Caco-2 (cell line): ENCODE data around the gene STRADB. TPM values are rescaled to one million over a fixed set of nuclear protein-coding genes. Genes with fewer than 3 reads are reported as not detected.

Experiments
- BruUV-seq: library from RNA; stranded (reverse); fragments of 400-500 nt; replicated peaks from 2 replicates; lab custom pipeline; 2021; lab: Mats Ljungman, UMichigan
- CTCF ChIA-PET: fragments of 300-600 bp; sonication (Branson Sonifier 250); formaldehyde crosslinking; loops from one replicate; lab custom pipeline; 2022; ENCODE audit warnings: antibody characterized with exemption; lab: Charles Lee
- POLR2A ChIA-PET: fragments of 300-600 bp; sonication (Branson Sonifier 250); formaldehyde crosslinking; loops from one replicate; lab custom pipeline; 2022; ENCODE audit warnings: antibody characterized with exemption; lab: Charles Lee
- DNase-seq, 2 experiments: peaks; one replicate each; pipeline versions ENCODE4 v3.0.0 to v3.0.0-alpha.2; 2020 to 2022
- H3K27me3 ChIP-seq: replicated peaks from 2 replicates; pipeline ENCODE4 v1.6.0; 2011; ENCODE audit warnings: low read length; ENCODE audit not compliant: control insufficient read depth, insufficient read depth
- H3K36me3 ChIP-seq: 2 replicates; pipeline ENCODE4 v1.5.1; 2011; ENCODE audit warnings: low read length; ENCODE audit not compliant: control insufficient read depth, insufficient read depth
- H3K4me1 ChIP-seq: fragments of 250-450 bp; sonication (Bioruptor Pico); 2 replicates; pipeline ENCODE4 v1.5.1; 2020; ENCODE audit warnings: mild to moderate bottlenecking
- H3K4me3 ChIP-seq: 2 replicates; pipeline ENCODE4 v1.5.1; 2011; ENCODE audit warnings: low read depth, mild to moderate bottlenecking, control low read depth, low read length
- H3K9me3 ChIP-seq: fragments of 250-450 bp; sonication (Bioruptor Pico); 2 replicates; pipeline ENCODE4 v1.5.1; 2020; ENCODE audit warnings: mild to moderate bottlenecking, moderate library complexity
- H3K27ac Mint-ChIP-seq: one replicate; pipeline ENCODE4 v1.8.0; 2022; ENCODE audit warnings: mixed read lengths; ENCODE audit not compliant: unreplicated experiment
- H3K27me3 Mint-ChIP-seq: one replicate; pipeline ENCODE4 v1.8.0; 2022; ENCODE audit warnings: mixed read lengths; ENCODE audit not compliant: insufficient read depth, unreplicated experiment
- H3K36me3 Mint-ChIP-seq: one replicate; pipeline ENCODE4 v1.8.0; 2022; ENCODE audit warnings: mild to moderate bottlenecking, mixed read lengths; ENCODE audit not compliant: insufficient read depth, unreplicated experiment
- H3K4me1 Mint-ChIP-seq: one replicate; pipeline ENCODE4 v1.8.0; 2022; ENCODE audit warnings: low read depth, mixed read lengths; ENCODE audit not compliant: unreplicated experiment
- H3K4me3 Mint-ChIP-seq: one replicate; pipeline ENCODE4 v1.8.0; 2022; ENCODE audit warnings: mild to moderate bottlenecking, moderate library complexity, mixed read lengths; ENCODE audit not compliant: unreplicated experiment
- H3K9me3 Mint-ChIP-seq: one replicate; pipeline ENCODE4 v1.8.0; 2022; ENCODE audit warnings: mixed read lengths; ENCODE audit not compliant: unreplicated experiment
- intact Hi-C: fragments of 100-400 bp; cut with micrococcal nuclease; formaldehyde crosslinking; loops from one replicate; pipeline ENCODE4 v1.10.0; 2022; ENCODE audit not compliant: unreplicated experiment
- total RNA-seq: library from RNA; stranded (reverse); gene quantifications from 2 replicates; pipeline ENCODE4 v1.2.3, GENCODE V29; 2022
- TF ChIP-seq, protein P1 (sequence below), 2 experiments: fragments of 200-600 bp in 1 of 2; IDR thresholded peaks; 1 replicate in 1 of 2; 2 replicates in 1 of 2; pipeline versions ENCODE4 v1.5.1 to v1.8.0; 2011 to 2022; ENCODE audit warnings: antibody characterized with exemption in 1 of 2, control low read depth in 1 of 2, inconsistent platforms in 1 of 2, low read depth in 1 of 2, low read length in 1 of 2, mild to moderate bottlenecking in 1 of 2, moderate library complexity in 1 of 2; ENCODE audit not compliant: insufficient read depth in 1 of 2, severe bottlenecking in 1 of 2, unreplicated experiment in 1 of 2

STRADB gene
- total RNA-seq, 1 experiment from 2014 or later, result 49.0 TPM

GRCh38 chr2:201467666-201468065, 16.1 kb downstream of the STRADB start:
- Histone ChIP-seq H3K4me1 (no peaks in the 10 kb centered on the region), H3K36me3 (no peaks in the 10 kb centered on the region), H3K27me3 (no peaks in the 10 kb centered on the region), H3K9me3 (no peaks in the 10 kb centered on the region), H3K4me3 (no peak overlapping the region)
- no peak overlapping the region for H3K4me3 Mint-ChIP-seq
- TF ChIP-seq, protein P1, sequence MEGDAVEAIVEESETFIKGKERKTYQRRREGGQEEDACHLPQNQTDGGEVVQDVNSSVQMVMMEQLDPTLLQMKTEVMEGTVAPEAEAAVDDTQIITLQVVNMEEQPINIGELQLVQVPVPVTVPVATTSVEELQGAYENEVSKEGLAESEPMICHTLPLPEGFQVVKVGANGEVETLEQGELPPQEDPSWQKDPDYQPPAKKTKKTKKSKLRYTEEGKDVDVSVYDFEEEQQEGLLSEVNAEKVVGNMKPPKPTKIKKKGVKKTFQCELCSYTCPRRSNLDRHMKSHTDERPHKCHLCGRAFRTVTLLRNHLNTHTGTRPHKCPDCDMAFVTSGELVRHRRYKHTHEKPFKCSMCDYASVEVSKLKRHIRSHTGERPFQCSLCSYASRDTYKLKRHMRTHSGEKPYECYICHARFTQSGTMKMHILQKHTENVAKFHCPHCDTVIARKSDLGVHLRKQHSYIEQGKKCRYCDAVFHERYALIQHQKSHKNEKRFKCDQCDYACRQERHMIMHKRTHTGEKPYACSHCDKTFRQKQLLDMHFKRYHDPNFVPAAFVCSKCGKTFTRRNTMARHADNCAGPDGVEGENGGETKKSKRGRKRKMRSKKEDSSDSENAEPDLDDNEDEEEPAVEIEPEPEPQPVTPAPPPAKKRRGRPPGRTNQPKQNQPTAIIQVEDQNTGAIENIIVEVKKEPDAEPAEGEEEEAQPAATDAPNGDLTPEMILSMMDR (IDR thresholded peaks at IDR 0.05; ENCODE audit: insufficient read depth in 1 of 2, low read depth in 1 of 2, low read length in 1 of 2, severe bottlenecking in 1 of 2, unreplicated experiment in 1 of 2), result no peak
- H3K36me3 Mint-ChIP-seq, result peaks cover 10% of the 10 kb centered on the region
- H3K27ac Mint-ChIP-seq, result no peak overlapping the region
- BruUV-seq, result no TSS peak
- no peak for DNase-seq
- intact Hi-C loops, result no loop called here
- CTCF ChIA-PET, result interaction anchor here (0.6 kb wide), 1 partner anchor 242 kb away, joined by 3 read pairs; no protein-coding TSS in a partner anchor
- peaks cover 1% of the 10 kb centered on the region for H3K9me3 Mint-ChIP-seq
- POLR2A ChIA-PET, result no interaction called here
- H3K27me3 Mint-ChIP-seq, result no peaks in the 10 kb centered on the region
- H3K4me1 Mint-ChIP-seq, result peaks cover 7% of the 10 kb centered on the region

DNA sequence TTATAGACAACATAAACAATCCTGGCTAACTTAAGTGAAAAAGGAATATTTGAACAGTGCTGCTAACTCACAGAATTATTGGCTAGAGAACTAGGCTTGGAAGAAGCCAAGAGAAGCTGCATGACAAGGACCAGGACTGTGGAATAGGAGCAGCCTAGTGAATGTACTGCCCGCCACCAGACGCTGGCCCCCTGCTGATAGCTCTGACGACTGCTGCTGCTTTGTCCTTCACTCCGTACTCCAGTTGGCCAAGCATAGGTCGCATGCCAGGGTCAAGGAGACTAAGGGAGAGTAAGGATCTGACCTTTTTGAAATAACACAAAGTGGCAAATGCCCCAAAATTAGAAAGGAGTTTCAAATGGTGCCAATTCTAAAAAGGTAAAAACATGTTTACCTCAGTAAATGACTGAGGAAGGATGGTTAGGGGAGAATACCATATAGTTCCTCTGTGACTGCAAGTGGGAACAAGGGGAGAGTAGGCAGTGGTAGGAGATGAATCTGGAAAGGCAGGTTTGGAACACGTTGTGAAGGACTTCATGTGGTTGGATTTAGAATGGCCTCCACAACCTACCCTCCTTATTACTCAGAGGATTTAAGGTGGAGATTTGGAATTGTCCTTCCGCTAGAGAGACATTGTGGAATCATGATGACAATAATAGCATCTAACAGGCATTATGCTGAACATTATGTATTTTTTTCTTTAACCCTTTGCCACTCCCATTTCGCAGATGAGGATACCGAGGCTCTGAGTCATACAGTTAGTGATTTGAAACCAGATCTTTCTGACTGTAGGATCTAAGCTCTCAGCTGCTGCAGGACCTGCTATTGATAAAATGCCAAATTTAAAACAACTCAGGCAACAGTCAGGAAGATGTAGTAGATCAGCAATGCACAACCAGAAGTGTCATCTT, 19.5 kb downstream of the STRADB start:
- CTCF ChIA-PET, result no interaction called here
- no peak overlapping the region for H3K27ac Mint-ChIP-seq
- Histone ChIP-seq H3K9me3 (no peaks in the 10 kb centered on the region), H3K4me1 (no peaks in the 10 kb centered on the region), H3K27me3 (no peaks in the 10 kb centered on the region), H3K36me3 (peaks cover 1% of the 10 kb centered on the region; the same call in 1 of the 2 replicates), H3K4me3 (no peak overlapping the region)
- DNase-seq, result peak in 1 of 2 experiments; percentile 12
- no peak overlapping the region for H3K4me3 Mint-ChIP-seq
- peaks cover 19% of the 10 kb centered on the region for H3K36me3 Mint-ChIP-seq
- H3K27me3 Mint-ChIP-seq, result no peaks in the 10 kb centered on the region
- no peaks in the 10 kb centered on the region for H3K9me3 Mint-ChIP-seq
- intact Hi-C loops, result no loop called here
- peaks cover 7% of the 10 kb centered on the region for H3K4me1 Mint-ChIP-seq
- POLR2A ChIA-PET, result no interaction called here
- no TSS peak for BruUV-seq
- TF ChIP-seq, protein P1 (IDR thresholded peaks at IDR 0.05; ENCODE audit: insufficient read depth in 1 of 2, low read depth in 1 of 2, low read length in 1 of 2, severe bottlenecking in 1 of 2, unreplicated experiment in 1 of 2), result peak in 1 of 2 experiments; percentile 38

GRCh38 chr2:201471732-201472393, 20.3 kb downstream of the STRADB start:
- ChIA-PET CTCF (no interaction called here), POLR2A (no interaction called here)
- intact Hi-C loops, result no loop called here
- H3K36me3 ChIP-seq, result peaks cover 1% of the 10 kb centered on the region; the same call in 1 of the 2 replicates
- peaks cover 19% of the 10 kb centered on the region for H3K36me3 Mint-ChIP-seq
- H3K4me1 ChIP-seq, result no peaks in the 10 kb centered on the region
- peaks cover 7% of the 10 kb centered on the region for H3K4me1 Mint-ChIP-seq
- H3K27me3 ChIP-seq, result no peaks in the 10 kb centered on the region
- H3K27ac Mint-ChIP-seq, result no peak overlapping the region
- TF ChIP-seq, protein P1 (IDR thresholded peaks at IDR 0.05; ENCODE audit: insufficient read depth in 1 of 2, low read depth in 1 of 2, low read length in 1 of 2, severe bottlenecking in 1 of 2, unreplicated experiment in 1 of 2), result no peak
- no peaks in the 10 kb centered on the region for H3K9me3 Mint-ChIP-seq
- no TSS peak for BruUV-seq
- H3K9me3 ChIP-seq, result no peaks in the 10 kb centered on the region
- H3K4me3 Mint-ChIP-seq, result no peak overlapping the region
- DNase-seq, result no peak
- H3K4me3 ChIP-seq, result no peak overlapping the region
- H3K27me3 Mint-ChIP-seq, result no peaks in the 10 kb centered on the region
